GM18507 (cell line): ENCODE results near the gene FNDC11.

Experiments
- DNase-seq: peaks from one replicate; pipeline ENCODE4 v3.0.0; 2011; ENCODE audit warnings: low read depth; ENCODE audit not compliant: insufficient read length; ENCODE audit errors: extremely low spot score
- FAIRE-seq: peaks from 2 replicates; lab custom pipeline; 2011; peaks lifted over from hg19 to GRCh38; lab: Jason Lieb, UNC

The FNDC11 gene

DNA sequence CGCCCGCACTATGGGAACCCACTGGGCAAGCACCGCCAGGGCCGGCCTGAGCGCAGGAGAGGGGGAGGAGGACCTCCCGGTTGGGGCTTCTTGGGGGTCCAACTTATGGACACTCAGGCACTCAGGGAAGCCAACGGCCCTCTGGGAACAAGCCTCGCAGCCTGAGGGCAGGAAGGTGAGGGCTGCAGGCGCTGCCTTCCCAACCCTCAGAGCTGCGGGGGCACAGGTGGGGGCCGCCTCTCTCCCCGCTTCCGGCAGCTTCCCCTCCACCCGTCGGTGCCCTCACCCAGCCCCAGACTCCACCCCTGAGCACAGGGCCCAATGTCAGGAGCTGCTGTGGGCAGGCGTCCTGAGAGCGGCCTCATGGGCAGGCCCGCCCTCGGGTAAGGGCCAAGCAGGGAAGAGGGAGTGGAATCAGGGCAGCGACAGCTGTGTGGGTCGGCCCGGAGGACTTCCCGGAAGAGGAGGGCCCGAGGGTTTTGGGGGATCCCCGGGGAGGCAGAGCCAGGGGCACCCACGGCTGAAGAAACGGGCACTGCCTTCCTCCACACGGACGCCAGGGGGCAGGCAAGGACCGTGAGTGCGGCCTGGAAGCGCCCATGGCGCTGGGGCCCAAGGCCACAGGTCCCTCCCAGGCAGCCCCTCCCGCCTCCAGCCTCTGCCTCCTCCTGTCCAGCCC, 16.3 kb upstream of the FNDC11 start:
- FAIRE-seq: peak; percentile 99
- DNase-seq: peak; percentile 99

DNA sequence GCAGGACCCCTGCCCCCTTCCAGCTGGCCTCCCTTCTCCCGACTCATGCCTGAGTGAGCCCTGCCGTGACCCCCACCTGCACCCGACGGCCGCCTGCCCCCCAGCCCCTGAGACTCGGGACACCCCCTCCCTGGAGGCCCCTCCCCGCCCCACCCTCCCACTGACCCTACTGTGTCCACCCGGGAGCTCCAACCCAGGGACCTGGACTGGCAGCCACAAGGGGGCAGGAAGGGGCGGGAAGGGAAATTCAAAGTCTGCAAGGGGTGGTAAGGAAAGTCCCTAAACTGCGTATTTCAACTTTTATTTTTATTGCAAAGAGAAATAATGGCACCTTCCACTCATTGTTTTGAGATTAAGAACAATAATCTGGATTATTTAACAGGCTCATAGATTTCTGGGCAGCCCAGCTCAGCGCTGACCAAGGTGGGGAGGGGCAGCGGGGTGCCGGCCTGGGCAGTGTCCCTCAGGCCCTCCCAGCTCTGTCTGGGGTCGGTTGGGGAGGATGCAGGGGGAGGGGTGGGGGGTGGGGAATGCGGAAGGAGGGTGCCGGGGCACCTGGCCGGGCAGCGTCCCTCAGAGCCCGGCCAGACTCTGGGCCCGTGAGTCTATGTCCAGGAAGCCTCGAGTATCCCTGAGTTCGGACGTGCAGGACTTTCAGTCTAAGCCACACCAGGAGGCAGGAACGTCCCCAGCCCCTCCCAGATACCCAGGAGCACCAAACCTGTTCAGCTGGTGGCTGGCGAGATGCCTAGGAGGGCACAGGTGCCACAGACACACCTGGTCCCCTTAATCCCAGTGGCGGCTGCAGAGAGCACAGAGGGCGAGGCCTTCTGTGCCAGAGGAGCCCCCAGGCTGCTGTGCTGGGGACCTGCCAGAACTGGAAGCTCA, 15.5 kb upstream of the FNDC11 start:
- peak; percentile 33 for FAIRE-seq
- no peak for DNase-seq

DNA sequence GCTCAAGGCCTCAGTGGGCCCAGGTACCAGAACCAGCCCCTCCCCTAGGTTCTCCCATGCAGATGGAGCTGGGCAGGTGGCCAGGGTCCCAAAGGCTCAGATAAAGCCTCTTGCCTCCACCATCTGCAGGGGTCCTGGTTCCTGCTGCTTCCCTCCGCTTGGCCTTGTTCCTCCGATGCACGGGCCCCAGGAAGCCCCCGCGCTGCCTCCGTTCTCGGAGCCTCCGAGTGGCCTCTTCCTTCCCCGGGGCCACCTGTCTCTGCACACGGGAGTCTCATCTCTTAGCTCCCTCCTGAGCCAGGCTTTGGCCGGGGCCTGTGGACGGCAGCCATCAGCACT, 14.9 kb upstream of the FNDC11 start:
- DNase-seq (no peak), FAIRE-seq (no peak)

DNA sequence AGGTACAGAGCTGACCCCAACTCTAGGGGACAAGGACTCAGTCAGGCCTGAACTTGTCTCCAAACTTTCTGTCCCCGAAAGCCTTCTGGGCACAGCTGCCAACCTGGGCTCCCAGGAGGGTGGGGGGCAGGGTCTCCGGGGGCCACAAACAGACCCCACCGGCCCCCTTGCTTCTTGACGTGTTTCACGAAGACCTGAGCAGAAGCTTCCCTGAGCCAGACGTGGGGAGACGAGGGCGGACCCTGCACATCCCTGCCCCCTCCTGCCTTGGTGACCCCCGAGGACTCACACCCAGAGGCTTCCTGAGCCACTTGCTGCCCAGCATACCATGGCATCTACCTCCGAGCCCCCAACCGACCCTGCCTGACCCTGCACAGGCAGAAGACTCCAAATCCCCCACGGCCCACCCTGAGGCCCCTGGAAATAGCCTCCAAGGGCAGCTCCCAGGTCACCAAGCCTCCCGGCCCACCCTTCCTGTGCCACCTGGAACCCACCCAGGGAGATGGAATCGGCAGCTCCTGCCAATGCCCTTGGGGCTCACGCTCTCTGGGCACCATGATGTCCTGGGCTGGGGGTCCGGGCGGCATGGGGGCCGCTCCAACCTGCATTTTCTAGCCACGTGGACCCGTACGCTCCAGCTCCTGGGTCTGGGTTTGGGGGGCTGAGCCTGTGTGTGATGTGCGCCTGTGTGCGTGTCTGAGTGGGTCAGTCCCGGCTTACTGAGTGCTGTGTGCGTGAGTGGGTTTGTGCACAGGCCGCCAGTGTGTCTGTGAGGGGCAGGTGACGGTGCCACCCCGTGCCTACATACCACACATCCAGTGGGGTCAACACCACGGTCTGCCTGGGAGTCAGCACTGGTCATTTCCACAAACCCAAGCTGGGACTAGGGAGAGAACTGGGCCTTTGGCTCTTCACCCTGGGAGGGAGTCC, 14.3 kb upstream of the FNDC11 start:
- DNase-seq: no peak
- FAIRE-seq: no peak

DNA sequence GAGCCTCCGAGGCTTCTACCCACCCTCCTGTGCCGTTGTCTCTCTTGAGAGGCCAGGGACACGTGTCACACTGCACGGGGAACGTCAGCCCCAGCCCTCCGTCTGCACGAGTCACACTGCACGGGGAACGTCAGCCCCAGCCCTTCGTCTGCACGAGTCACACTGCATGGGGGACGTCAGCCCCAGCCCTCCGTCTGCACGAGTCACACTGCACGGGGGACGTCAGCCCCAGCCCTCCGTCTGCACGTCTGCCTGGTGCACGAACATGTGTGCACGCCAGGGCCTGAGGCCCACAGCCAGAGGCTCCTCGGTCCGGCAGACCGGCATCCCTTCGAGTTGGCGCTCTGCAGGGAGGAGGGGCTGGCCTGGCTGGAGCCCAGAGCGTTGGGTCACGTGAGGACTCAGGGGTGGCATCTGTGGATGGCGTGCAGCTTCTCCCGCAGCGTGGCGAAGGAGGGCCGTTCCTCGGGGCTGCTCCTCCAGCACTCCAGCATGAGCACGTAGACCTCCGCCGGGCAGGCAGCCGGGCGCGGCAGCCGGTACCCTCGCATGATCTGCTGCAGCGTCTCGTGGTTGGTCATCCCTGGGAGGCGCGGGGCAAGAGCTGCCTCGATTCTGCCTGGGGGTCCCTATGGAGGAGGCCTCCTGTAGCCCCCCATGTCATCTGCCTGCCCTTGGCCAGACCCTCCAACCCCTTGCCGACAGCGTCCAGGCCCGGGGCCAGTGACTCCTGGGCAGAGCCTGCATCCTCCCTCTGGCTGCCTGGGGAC, 13.4 kb upstream of the FNDC11 start:
- no peak for FAIRE-seq
- DNase-seq: no peak

DNA sequence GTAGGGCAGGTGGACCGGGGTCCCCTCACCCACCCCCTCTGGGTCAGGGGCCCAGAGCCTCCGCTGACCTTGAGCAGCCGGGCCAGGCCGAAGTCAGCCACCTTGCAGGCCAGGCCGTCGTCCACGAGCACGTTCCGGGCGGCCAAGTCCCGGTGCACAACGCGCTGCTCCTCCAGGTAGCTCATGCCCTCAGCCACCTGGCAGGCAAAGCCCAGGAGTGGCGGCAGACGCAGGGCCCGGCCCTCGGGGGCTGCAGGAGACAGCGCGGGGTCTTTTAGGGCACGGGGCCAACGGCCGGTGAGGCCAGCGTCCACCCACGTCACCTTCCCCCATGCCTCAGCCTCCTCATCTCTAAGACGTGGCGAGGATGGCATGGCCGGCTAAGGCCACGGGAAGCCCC, 12.6 kb upstream of the FNDC11 start:
- DNase-seq (no peak), FAIRE-seq (no peak)

DNA sequence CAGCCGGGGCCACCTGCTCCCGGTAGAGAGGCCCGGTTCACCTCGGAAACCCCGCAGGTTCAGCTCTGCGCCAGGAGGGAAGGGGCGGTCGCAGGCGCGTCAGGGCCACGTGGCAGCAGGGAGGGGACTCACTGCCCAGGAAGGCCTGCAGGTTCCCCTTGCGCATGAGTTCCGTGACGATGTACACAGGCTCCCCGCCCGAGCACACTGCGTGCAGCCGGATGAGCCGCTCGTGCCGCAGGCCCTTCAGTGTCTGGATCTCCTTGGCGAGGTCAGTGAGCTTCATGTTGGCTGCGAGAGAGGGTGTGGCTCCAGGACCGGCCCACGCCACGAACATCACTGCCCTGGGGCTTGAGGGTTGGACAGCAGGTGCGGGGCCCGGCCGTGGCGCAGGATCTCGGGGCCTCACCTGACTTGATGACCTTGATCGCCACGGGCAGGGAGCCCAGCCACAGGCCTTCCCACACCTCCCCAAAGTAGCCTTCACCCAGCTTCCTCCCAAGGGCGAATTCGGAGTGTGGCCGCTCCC, 11.9 kb upstream of the FNDC11 start:
- FAIRE-seq: no peak

DNA sequence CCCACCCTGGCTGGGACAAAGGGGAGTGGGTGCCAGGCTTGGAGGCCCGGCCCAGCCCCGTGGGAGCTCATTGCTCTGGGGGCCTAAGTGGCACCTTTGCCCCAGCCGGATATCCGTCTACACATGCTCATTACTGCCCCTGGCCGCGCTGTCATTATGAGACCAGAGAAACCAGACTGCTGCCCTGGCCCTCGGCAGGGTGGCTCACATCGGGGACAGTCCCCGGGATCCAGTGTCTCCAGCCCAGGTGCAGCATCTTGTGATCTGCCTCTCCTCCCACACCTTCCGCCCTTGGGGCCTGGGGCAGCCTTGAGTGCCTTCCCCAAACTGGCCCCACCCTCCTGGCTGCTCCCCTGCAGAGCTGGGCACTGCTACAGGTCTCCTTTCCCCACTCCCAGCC, 11.3 kb upstream of the FNDC11 start:
- peak; percentile 56 for DNase-seq
- FAIRE-seq: peak; percentile 83

More for the DNA sequence above, 11.9 kb upstream of the FNDC11 start:
- no peak for DNase-seq

DNA sequence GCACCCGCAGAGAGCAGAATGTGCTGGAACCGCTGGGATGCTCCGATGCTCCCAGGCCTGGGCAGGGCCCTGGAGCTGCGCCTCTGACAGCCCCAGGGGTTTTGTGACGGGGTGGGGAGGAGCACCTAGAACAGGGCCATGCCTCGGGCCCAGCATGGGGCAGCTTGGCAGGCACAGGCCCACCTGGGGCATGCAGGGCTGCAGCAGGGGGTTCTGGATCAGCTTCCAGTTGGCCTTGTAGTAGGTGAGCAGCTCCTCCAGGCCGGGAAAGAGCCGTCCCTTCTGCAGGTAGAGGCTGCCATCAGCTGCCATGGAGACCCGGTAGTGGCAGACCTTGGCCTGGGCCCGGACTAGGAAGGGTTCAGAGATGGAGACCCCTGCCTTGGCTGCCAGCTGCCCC, 10.8 kb upstream of the FNDC11 start:
- FAIRE-seq: no peak
- no peak for DNase-seq

DNA sequence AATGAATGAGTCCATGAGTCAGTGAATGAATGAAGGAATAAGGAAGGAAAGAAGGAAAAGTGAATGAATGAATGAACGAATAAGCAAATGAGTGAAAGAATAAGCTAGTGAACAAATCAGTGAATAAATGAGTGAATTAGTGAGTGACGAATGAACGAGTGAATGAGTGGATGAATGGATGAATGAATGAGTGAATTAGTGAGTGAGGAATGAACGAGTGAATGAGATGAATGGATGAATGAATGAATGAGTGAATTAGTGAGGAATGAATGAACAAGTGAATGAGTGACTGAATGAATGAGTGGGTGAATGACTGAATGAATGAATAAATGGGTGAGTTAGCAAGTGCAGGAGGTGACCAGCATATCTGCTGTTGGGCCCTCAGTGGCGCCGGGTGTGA, 10.2 kb upstream of the FNDC11 start:
- DNase-seq (no peak), FAIRE-seq (no peak)

DNA sequence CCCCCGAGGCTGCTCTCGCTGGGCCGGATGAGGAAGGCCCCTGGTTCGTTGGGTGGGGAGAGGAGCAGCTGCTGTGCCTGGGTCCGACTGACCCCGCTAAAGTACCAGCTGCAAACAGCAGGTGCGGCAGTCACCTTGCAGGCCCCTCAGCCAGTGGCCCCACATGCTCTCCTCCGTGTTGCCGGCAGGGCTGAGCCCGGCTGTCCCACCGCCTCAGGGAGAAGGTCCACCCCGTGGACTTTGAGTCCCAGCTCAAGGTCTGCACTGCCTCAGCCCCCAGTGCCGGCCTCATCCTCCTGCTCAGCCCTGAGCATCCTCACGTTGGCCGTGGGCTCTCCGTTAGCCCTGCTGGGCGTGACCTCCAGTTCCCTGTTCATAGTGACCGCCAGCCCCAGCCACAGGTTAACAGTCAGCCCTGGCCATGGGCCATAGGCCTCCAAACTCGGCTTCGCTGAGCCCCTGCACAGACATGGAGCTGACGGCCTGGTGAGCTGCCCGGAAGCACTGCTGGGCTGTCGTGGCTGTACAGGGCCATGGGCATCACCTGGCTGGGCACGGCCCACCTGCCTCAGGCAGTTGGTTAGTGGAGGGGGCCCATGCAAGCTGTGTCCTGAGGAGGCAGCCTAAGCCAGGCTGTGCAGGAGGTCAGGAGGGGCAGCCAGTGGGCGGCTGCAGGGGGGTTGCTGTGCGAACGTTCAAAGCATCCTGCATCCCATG, 9.6 kb upstream of the FNDC11 start:
- DNase-seq (no peak), FAIRE-seq (no peak)

DNA sequence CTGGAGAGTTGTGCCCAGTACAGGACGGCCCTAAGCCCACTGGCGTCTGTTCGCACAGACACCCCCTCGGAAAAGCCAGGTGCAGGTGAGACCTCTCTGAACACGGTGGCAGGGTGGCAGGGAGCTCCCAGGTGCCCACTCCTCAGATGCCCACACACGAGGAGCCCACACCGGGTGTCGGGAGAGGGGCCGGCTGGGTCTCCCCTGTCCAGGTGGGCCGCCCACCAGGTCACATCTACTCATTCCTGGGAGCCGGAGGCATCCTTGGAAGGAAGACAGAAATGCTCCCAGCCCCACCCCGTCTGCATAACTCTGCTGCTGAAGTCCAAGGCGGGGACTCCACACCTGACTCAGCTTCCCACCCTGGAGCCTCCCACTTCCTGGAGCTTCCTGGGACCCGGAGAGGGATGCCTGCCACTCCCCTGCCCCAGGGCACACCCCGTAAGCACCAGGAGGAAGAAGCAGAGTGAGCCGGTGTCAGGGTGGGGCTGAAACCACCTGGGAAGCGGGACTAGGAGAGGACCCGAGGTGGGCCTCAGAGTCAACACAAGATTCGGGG, 8.9 kb upstream of the FNDC11 start:
- FAIRE-seq: no peak

DNA sequence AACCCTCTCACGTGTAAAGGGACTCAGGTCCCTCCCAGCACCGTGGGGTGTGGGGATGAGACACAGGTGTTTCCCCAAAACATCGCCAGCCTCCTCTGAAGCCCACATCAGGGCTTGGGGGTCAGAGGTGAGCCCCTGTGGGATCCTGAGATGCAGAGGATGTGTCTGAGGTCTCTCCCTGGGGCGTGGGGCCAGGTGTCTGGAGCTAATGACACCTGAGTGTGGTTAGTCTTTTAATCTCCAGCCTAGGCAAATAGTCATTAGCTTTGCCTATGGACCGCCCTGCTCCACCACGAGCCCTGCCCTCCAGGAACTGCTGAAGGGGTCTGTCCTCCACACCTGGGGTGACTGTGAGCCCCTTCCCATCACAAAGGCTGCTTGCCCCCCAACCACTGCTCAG, 8.1 kb upstream of the FNDC11 start:
- DNase-seq (no peak), FAIRE-seq (no peak)

More for the DNA sequence above, 8.9 kb upstream of the FNDC11 start:
- no peak for DNase-seq

DNA sequence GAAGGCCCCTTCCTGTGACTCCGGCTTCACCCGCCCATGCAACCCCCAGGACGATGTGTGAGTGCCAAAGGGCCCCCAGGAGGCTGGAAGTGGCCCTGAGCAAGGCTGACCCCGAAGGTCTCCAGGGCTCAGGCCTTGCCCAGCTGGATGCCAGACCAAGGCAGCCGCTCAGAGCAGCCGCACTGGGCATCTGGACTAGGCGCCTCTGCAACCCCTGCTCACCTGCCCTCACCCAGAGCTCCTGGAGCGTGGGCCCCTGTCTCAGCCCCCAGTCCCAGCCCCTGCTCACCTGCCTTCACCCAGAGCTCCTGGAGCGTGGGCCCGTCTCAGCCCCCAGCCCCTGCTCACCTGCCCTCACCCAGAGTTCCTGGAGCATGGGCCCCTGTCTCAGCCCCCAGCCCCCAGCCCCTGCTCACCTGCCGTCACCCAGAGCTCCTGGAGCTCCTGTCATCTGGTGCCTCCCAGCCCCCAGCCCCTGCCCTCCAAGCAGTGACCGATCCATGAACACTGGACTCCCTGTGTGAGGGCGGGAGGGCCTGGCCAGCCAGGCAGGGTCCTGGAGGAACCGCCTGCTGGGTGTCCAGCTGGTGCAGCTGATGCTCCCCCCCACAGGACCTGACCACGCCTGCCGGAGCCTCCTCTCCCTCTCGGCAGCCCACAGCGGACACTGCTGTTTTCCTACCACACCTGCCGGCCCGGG, 7.6 kb upstream of the FNDC11 start:
- FAIRE-seq: no peak
- no peak for DNase-seq

DNA sequence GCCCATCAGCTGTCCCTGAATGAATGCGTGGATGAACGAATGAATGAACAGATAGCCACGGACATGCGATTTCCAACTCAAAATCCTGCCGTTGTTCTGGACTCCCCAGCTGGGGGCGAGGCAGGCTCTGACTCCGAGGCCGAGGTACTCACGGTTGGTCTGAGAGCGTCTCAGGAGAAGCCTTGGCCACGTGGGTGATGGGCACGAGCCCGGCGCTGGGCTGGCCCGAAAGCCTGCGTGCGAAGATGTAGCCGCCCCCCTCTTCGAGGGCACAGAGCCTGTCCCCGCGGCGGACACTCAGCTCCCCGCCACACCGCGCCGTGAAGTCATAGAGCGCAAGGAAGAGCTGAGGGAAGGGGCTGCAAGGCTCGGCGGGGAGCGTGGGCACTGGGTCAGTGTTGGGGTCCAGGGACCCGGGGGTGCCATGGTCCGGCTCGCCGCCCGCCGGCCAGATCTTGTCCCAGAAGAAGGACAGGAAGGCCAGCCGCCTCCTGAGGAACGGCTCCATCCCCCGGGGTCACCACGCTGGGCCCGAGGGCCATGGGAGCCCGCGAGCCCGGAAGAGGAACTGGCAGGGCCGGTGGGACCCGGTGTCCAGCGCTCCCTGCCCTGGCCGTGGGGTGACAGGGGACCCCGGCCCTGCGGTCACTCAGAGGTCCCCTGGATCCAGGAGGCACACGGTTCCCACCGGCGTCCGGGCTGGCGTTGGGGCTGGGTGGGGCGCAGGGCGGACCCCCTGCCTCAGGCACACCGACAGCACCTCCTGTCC, 6.8 kb upstream of the FNDC11 start:
- FAIRE-seq (no peak), DNase-seq (no peak)

DNA sequence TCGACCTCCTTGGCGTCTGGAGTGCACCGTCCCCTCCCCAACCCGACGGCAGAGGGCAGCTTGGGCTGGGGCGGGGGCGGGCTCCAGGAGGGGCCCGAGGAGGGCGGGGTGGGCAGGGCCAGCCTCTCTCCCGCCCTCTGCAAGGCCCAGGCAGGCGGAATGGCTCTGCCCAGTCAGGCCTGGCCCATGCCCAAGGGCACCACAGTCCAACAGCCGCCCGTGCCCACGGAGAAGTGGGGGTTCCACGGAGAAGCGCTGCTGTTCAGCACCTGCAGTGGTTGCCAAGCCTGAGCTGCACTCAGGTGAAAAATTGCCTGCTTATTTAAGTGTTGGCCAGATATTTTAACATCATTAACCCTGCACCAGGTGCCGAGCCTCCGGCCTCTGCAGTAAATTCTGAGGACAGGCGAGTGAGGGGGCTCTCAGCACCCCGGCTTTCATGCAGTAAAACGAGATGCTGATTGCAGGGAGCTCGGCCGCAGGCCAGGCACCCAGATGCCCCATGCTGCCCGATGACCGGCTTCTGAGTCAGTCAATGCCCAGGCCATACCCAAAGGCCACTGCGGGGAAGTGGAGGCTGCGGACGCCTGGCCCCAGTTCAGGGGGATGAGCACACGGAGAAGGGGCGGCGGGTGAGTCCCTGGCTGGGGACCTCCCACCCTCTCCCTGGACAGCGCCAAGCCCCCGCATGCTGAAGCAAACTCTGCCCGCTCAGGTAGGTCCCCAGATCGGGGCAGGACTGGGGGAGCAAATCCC, 6.1 kb upstream of the FNDC11 start, which contains the start of gene SRMS:
TSS of gene SRMS (minus strand) at position 25 of the 756 bp plus-strand sequence. CDS start 286 bp downstream, outside the sequence.
- DNase-seq: no peak
- no peak for FAIRE-seq
